ENCODE measurements around the gene ARHGEF25. TPM values are rescaled to one million over a fixed set of nuclear protein-coding genes. Genes with fewer than 3 reads are reported as not detected.
"Not testable (repeated sequence)": the region's sequence is repeated elsewhere in the genome, so short reads cannot be mapped to it uniquely, and the experiment has no call there.

Gene ARHGEF25
- total RNA-seq: 61.3 TPM

DNA sequence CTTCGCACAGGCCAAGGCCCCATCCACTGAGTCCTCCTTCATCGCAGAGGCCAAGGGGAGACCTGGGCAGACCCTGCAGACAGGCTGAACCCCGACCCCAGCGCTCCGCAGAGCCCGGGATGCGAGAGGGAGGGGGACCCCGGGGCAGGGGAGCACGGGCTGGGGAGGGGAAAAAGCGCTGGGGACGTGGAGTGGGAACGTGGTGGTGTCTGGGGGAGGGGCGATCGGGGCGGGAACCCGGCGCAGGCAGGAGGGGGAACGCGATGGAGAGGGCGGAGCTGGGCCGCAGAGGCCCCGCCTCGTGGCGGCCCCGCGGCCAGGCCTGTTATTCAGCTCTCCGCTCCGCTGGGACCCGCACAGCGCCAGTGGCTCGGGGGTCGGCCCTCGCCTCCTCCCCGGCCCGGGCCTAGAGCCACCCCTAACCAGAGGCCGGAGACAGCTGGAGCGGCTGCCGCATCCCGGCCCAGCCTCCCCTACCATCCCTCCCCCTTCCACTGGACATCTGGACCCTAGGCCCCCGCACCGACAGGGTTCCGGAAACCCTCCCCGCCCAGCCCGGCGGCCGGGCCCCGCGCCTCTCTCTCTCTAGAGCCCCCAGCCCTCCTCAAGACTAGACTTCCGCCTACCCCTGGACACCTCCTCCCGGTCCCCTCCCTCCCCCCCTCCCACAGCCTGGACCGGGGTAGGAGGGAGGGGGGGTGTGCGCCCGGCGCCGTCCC, at the start of gene ARHGEF25:
TSS of gene ARHGEF25 (plus strand) at position 328 of the 719 bp plus-strand sequence. CDS start 460 bp downstream, outside the sequence.
- peak; percentile 89 for DNase-seq (ENCODE audit: low spot score)
- ATAC-seq: peak; percentile 88
- intact Hi-C loops (cut with DNase I): no loop called here

DNA sequence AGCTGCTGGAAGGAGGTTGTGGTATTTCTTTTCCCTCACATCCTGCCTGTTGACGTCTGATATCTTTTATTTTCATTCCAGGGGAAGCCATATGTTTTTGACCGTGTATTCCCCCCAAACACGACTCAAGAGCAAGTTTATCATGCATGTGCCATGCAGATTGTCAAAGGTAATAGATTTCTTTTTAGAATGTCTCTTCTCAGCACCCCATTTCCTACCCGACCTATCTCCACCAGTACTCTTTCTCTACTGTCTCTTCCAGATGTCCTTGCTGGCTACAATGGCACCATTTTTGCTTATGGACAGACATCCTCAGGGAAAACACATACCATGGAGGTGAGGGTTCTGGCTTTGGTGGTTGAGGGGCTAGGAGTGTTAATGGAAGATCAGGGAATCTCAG, 47.9 kb upstream of the ARHGEF25 start:
- ATAC-seq: no peak
- intact Hi-C loops (cut with DNase I): no loop called here
- no peak for DNase-seq (ENCODE audit: low spot score)

DNA sequence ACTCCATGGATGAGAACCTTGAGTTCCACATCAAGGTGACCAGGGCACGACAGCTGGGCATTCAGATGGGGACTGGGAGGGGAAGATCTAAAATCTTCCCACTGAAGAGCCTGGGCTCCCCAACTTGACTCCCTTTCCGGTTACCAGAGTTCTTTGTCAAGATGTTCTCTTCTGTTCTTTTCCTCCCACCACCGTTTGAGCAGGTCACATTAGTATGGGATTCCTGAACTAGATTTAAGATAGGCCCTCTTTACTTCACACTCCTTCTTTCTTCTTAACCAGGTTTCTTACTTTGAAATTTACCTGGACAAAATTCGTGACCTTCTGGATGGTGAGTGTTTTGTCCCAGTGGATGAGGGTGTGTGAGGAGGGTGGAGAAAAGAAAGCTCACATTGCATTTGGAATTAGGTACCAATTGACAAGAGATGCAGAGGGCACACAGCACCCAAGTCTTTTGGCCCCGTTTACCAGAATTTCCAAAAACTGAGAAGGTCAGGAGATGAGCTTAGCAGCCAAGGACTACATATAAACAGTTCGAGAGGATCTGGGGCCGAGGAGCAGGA, 47.0 kb upstream of the ARHGEF25 start:
- DNase-seq (ENCODE audit: low spot score) (no peak), ATAC-seq (no peak)
- intact Hi-C loops (cut with DNase I): no loop called here

DNA sequence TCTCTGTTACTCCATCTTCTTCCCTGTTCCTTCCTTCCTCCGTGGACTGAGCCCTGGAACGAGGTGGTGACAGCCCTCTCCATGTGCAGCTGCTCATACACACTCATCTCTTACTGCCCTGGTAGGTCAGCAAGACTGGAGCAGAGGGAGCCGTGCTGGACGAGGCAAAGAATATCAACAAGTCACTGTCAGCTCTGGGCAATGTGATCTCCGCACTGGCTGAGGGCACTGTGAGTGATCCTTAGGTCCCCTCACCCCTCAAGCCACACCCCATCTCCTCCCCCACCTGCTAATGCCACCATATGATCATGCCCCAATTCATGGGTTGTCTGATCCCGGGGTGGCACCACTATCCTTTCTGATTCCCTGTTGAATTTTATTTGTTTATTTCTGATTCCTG, 42.4 kb upstream of the ARHGEF25 start:
- intact Hi-C loops (cut with DNase I): no loop called here
- DNase-seq (ENCODE audit: low spot score): no peak

DNA sequence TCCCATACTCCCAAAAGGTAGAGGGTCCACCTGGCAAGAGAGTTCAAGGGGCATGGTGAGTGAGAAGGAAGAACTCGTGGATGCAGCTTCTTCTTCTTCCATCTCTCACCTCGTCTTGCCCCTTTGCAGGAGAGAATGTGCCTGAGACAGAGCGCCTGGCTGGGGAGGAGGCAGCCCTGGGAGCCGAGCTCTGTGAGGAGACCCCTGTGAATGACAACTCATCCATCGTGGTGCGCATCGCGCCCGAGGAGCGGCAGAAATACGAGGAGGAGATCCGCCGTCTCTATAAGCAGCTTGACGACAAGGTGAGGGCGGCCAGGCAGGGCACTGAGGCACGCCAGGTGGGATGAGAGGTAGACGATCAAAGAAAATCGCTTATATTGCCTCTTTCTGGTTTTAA, 41.4 kb upstream of the ARHGEF25 start:
- ATAC-seq (no peak), DNase-seq (ENCODE audit: low spot score) (no peak)
- intact Hi-C loops (cut with DNase I): no loop called here

More for the DNA sequence above, 42.4 kb upstream of the ARHGEF25 start:
- no peak for ATAC-seq

DNA sequence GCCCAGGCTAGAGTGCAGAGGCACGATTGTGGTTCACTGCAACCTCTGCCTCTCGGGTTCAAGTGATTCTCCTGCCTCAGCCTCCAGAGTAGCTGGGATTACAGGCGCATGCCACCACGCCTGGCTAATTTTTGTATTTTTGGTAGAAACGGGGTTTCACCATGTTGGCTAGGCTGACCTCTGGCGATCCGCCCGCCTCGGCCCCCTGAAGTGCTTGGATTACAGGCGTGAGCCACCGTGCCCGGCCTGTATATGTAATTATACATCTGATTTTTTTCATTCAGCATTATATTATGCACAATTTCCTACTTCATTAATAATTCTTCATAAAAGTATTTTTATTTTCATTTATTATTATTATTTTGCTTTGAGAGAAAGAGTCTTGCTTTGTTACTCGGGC, 40.8 kb upstream of the ARHGEF25 start:
- DNase-seq (ENCODE audit: low spot score); intact Hi-C loops (cut with DNase I); ATAC-seq: not testable (repeated sequence)

DNA sequence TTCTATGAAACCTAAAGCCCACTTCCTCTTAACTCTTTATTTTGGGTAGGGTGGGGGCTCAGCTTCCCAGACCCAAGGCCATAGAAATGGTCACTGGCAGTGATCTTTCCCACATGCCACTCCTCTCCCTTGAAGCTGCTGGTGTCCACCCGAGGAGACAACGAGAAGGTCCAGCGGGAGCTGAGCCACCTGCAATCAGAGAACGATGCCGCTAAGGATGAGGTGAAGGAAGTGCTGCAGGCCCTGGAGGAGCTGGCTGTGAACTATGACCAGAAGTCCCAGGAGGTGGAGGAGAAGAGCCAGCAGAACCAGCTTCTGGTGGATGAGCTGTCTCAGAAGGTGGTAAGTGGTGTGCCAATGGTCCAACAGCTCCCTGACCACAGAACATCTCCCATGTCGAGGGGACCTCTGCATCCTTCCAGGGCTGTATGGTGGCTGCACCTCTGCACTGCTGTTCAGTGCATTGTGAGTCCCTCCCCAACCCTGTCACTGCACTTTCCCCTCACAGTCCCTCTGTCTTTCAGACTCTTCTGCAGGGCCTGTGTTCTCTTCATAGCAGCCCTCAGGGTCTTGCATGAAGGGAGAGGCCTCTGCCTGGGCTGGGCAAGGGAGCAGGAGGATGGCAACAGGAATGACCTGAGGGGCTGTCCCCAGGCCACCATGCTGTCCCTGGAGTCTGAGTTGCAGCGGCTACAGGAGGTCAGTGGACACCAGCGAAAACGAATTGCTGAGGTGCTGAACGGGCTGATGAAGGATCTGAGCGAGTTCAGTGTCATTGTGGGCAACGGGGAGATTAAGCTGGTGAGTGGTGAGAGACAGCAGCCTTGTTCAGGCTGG, 39.1 kb upstream of the ARHGEF25 start:
- DNase-seq (ENCODE audit: low spot score): no peak
- intact Hi-C loops (cut with DNase I): no loop called here
- no peak for ATAC-seq

DNA sequence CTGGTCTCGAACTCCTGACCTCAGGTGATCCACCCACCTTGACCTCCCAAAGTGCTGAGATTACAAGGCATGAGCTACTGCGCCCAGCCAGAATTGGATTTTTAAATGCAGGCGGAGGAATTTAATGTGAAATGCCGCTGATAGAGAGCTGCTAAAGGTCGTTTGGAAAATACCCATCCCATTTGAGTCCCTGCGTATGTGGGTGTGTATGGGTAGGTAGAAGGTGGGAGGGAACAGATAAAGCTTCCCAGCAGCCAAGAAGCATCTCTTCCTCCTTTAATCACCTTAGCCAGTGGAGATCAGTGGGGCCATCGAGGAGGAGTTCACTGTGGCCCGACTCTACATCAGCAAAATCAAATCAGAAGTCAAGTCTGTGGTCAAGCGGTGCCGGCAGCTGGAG, 36.4 kb upstream of the ARHGEF25 start:
- no peak for DNase-seq (ENCODE audit: low spot score)
- intact Hi-C loops (cut with DNase I): no loop called here

DNA sequence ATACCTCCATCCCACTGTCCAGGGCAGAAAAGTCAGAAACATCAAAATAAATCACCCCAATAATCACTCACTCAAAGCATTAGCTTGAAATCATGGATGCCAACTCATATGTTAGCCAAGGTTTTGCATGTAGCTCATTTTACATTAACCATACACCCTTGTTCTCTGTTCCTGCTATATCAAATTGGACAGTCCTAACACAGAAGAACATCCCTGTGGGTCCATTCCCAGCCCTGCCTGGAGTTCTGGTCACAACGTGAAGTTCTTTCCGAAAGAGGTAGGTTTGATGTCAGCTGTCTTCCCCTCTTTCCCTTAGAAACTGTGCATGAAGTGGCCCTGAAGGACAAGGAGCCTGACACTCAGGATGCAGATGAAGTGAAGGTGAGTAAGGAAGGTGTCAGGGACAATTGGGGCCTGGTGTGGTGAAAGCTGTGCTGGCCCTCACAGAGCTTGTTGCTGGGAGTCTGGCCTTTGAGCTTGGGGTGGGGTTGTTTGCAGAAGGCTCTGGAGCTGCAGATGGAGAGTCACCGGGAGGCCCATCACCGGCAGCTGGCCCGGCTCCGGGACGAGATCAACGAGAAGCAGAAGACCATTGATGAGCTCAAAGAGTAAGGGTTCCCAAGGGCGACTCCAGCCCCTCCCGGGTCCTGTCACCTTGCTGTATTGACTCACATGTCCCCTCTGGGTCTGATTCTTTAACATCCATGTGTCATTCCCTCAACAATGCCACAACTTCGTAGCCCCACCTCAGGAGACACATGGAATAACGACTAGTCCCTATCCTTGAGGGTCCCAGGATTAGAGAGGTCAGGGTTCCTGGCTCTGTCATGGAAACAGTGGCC, 35.2 kb upstream of the ARHGEF25 start:
- ATAC-seq (no peak), DNase-seq (ENCODE audit: low spot score) (no peak)
- intact Hi-C loops (cut with DNase I): no loop called here

More for the DNA sequence above, 36.4 kb upstream of the ARHGEF25 start:
- ATAC-seq: no peak

DNA sequence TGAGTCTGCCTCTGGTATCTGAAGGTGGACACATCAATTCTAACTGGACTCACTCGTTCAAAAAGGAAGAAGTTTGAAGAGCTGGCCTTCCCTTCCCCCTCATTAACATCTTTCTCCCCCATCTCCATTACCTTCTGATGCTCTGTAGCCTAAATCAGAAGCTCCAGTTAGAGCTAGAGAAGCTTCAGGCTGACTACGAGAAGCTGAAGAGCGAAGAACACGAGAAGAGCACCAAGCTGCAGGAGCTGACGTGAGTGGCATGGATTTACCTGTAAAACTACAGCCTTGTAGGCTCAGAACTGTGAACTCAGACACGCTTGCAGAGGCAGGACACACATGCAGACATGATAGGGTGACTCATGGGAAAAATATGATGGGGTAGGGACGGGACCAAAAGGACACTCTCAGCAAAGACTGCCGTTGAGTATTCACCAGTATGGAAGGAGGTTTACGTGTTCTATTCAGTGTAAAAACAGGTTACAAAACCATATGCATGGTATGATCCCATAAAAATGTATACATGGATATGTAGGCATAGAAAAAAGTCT, 34.5 kb upstream of the ARHGEF25 start:
- no peak for ATAC-seq
- intact Hi-C loops (cut with DNase I): no loop called here
- DNase-seq (ENCODE audit: low spot score): no peak

DNA sequence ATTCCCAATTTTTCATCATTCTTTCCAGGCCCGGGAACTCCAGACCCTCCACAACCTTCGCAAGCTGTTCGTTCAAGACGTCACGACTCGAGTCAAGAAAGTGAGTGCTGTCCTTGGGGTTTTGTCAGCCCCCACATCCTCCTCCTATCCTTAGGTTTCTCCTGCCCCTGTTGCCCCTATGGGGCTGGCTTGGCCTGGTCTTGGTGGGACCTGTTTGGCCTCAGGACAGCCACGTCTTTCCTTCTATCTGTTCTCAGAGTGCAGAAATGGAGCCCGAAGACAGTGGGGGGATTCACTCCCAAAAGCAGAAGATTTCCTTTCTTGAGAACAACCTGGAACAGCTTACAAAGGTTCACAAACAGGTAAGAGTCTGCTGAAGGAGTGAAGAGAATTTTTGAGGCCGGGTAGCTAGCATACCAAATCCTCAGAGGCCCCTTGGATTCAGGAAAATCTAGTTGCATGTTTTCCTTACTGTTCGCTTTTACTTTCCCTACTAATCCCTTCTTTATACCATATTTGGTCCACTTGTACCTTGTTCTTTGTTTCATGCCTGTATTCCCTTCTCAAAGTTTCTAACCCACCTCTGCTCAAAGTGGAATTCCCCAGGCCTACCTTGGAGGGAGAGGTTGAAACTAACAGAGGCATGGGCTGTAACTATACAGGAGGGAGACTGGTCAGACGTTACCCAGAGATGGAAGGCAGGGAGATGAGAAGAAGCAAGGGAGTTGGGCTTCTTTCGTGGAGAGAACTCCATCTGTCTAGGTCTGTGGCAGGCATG, 33.1 kb upstream of the ARHGEF25 start:
- DNase-seq (ENCODE audit: low spot score) (no peak), ATAC-seq (no peak)
- intact Hi-C loops (cut with DNase I): no loop called here

DNA sequence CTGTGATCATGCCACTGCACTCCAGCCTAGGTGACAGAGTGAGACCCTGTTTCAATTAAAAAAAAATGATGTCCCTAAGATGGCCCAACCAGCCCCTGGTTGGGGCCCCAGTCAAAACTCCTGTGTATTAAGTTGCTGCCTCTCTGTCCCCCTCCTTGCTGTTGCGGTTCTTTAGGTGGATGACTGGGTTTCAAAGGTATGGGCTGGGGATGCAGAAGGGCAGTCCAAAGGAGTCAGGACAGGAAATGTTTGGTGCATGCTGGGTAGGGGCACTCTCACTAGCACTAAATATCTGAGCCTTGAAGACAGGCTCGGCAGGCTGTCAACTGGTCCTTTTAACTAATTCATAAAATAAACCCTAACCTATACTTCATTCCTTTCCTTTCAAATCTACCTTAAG, 32.2 kb upstream of the ARHGEF25 start:
- no peak for ATAC-seq
- intact Hi-C loops (cut with DNase I): no loop called here
- no peak for DNase-seq (ENCODE audit: low spot score)

DNA sequence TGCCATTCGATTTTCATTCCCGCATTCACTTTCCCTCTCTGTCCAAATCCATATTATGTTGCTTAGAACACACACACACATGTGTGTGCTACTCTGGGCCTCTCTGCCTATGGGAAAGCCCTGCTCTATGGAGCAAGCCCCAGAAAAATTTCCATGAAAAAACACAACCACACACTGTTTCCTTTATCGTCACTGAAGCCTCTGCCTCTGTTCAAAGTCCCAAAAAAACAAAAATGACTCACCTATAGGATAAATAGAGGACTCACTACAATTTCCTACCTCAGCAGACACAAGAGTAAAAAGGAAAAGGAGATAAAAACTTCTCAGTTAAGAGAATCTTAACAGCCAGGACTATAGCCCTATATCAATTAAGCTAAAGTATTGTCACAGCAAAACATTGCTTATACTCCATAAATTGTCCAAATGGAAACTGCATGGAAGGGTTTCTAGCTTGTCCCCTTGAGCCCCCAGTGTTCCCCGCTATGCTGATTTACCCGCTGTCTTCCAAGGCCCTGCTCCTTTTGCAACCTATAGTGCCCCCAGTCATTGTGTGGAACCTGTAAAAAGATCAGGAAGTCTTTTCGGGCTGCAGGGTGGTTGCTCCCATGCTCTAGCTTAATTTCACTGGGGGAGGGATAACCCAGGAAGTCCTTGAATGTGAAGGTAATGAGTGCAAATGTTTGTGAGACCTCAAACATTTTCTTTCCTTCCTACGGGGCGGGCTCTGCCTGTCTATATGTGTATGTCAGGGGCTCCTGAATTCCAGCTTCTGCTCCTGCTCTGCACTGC, 31.4 kb upstream of the ARHGEF25 start:
- intact Hi-C loops (cut with DNase I): loop anchor here (5.0 kb wide), 1 partner anchor 42 kb away; no protein-coding TSS in a partner anchor
- no peak for ATAC-seq
- DNase-seq (ENCODE audit: low spot score): no peak

DNA sequence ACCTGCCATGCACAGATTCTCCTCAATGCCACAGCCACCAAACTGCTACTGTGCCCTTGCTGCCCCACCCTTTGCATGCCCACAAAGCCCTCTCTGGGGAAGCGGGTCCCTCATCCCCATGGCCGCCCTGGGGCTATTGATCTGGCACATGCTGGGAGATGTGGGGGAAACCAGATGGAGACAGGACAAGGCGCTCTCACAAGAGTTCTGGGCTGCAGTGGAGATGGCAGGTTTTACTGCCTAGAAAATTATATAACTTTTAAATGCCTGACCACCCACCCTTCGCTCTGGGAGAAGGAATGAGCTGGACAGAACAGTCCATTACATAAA, 30.8 kb upstream of the ARHGEF25 start:
- no peak for ATAC-seq
- intact Hi-C loops (cut with DNase I): loop anchor here (5.0 kb wide), 1 partner anchor 42 kb away; no protein-coding TSS in a partner anchor
- no peak for DNase-seq (ENCODE audit: low spot score)

DNA sequence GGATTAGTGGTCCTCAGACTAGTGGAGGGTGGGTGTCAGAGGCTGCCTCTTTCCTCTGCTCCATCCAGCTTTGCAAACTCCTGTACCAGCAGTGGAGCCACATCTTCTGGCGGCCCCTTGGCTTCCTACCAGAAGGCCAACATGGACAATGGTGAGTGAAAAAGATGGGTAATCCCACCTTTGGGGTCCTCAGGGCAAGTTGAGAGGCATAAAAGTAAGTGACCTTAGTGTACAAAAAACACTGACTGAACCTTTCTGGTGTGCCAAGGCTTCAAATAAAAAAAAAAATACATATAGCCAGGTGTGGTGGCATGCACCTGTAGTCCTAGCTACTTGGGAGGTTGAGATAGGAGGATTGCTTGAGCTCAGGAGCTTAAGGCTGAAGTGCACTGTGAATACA, 29.4 kb upstream of the ARHGEF25 start:
- DNase-seq (ENCODE audit: low spot score) (no peak), ATAC-seq (no peak)
- intact Hi-C loops (cut with DNase I): loop anchor here (5.0 kb wide), 1 partner anchor 40 kb away; no protein-coding TSS in a partner anchor

DNA sequence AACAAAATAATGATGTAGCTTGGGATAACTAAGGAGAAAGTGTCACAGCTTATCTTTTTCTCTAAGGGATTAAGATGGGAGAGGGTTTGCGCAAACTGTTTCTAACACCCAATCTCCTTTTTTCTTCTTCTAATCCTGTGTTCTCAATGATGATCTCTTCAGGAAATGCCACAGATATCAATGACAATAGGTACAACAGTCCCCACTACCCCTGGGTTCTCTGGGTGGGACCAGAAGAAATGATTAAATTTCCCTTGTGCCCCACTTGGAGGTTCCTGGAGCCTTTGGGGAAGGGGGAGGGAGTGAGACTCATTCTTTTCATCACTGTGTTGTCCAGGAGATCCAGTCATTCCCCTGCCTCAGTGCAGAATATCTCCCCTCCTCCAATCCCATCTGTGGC, 28.8 kb upstream of the ARHGEF25 start:
- ATAC-seq: no peak
- intact Hi-C loops (cut with DNase I): loop anchor here (5.0 kb wide), 1 partner anchor 40 kb away; no protein-coding TSS in a partner anchor
- no peak for DNase-seq (ENCODE audit: low spot score)
